Skin of body (tissue), 2 donors: ENCODE data around the gene MDFIC. TPM values are rescaled to one million over a fixed set of nuclear protein-coding genes. Genes with fewer than 3 reads are reported as not detected.

Experiments used
- DNase-seq: peaks from one replicate; lab custom pipeline; 2025; lab: John Stamatoyannopoulos, UW
- total RNA-seq: library from RNA; depleted of rRNA; stranded (reverse); fragments of >200 nt; gene quantifications from one replicate; pipeline ENCODE4 v1.2.3, GENCODE V29; 2014

MDFIC gene
- total RNA-seq, 1 donor from 2014 or later: 25.6 TPM

DNA sequence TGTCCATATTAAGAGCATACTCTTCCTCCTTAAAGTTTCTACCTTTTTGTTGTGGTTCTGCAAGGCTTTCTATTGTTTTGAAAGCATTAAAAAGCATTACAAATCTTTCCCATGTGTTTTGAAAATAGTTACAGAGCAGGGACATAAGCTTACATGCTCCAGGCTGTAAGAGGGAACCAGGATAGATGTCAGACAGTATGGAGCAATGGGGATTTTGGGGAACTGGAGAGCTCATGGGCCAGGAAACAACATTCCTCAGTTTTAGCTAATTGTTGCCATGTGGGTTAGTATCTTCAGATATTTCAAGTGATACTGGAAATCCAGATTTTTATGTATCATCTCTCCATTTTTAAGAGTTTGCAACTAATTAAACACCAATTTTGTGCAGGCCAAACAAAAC is 3.5 kb downstream of the MDFIC start:
- peak; percentile 28 for DNase-seq

DNA sequence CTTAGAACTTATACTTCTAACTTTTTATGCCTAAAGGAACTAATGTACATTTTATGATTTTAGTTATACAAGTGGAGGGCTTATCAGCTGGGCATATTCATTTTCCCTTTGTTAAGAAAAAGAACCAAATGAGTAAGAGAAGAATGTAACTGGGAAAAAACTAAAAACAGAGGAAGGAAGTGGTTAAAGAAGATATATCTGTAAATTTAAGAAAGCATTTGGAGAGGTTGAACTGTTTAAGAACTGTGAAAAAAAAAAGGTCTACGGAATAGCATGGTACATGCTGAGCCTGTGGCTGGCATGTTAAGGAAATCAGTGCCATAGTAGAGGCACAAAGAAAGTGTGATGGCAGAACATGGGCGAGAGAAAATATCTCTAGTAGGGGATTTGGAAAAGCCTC is 6.2 kb downstream of the MDFIC start:
- DNase-seq: no peak

DNA sequence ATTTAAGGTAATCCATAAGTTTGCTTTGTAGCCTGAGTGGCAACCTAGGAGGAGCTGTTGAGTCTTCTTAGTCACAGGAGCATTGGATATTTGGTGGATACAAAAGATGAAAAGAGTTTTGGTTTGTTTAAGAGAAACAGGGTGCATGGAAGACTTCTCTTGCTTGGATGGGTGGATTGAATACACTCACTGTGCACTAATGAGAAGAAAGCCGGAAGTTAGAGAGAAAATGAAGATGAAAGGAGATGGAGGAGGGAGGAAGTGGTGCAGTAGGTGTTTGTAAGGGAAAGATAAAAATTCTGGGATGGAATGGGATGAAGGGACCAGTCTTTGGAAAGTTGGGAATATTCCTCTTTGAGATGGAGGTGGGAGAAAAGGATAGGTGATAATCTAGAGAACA is 7.7 kb downstream of the MDFIC start:
- DNase-seq: no peak

DNA sequence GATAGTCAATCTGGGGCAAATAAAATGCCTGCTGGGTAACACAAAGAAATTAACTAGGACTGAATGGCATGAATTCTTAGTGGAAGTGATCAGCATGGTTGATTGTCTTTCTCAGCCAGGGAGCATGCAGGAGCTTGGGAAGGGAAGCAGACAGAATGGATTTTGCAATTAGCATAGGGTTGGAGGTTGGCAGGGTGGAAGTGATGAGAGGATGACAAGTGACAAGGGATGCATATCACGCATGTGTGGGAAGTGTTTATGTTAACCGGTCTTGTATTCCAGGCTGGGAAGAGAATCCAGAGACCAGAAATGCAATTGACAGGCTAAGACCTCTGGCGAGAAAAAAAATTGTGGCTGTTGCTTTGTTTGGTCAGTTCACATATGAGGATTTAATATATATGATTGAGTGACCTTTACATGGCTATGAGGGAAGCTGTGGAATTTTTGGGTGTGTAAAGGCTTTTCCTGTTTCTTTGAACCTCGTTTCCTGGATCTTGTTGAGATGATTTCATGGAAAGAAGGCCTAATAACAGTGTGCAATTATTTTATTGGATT is 8.3 kb downstream of the MDFIC start:
- DNase-seq: peak; percentile 57

DNA sequence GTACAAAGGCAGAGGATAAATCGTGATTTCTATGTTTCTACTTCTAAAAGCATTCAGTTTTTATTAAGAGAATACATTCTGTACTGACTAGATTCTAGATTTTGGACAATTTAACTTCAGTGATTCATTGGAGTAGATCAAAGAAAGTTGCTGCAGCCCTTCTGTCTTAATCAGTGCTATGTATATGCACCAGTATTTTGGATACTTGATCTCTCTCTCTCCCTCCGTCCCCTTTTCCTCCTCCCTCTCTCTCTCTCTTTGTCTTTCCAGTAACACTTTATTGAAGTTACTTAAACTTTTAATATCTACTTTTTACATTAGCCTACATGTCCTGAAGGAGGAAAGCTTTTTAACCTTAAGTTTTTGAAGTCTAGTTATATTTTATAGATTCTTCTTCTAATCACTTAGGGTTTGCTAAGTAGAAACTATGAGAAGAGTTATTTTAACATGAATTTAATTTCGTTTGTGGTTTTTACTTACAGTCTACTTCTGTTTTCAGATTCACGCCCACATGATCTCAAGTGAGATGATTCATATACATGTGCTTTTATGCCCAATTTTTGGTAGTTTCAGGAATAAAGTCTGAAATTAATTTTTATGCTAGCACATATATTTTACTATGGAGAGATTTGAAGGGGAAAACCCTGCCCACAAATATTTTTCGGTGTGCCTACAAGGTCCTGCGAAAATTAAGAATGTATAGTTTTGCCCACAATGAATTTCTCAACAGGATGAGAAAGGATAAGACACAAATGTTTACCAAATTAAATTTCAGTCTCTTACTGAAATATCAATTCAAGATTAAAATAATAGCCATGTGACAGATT is 9.1 kb downstream of the MDFIC start:
- peak; percentile 7 for DNase-seq

DNA sequence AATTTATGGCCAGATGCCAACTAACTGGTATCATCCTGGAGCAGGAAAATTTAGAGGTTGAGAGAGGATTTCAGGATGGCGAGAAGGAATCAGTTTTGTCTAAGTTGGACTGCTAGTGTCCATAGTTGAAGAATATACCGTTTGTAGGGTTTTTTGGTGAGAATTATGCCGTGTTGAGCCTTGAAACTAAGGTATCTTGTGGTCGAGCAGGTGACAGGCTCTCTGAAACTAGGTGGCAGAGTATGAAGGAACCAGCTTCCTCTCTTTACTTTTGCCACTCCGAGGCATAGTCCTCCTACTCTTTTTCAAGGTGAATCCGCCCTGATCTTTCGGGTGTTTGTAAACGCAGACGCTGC is 9.7 kb downstream of the MDFIC start:
- DNase-seq: no peak

DNA sequence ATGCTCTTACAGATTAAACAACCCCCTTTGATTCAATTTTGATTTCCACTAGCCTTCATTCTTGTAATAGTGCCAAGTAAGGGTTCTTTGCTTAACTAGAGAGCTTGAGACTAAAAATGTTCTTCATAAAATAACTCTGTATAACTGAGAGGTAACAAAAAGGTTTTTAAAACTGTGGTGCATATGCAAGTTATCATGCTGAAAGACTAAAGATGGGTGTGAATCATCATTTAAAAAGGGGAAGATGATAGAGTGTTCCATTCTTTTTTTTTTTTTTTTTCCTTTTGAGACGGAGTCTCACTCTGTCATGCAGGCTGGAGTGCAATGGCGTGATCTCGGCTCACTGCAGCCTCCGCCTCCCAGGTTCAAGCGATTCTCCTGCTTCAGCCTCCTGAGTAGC is 11.1 kb downstream of the MDFIC start:
- DNase-seq: no peak

DNA sequence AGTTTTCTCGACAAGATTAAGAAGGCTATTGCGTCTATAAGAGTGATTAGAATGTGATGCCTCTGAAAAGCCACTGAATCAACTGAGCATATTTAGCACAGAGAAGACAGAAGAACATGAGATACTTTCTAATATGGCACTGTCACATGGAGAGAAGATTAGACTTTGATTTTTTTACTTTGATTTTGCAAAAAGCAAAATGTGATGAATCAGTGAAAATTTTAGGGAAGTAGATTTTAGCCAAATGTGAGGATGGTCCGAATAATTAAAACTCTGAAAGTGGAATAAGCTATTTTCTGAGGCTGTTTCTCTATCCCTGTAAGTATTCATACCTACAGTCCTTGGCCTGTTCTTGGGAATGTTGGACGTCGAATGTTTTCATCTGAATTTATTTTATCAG is 11.8 kb downstream of the MDFIC start:
- DNase-seq: no peak

DNA sequence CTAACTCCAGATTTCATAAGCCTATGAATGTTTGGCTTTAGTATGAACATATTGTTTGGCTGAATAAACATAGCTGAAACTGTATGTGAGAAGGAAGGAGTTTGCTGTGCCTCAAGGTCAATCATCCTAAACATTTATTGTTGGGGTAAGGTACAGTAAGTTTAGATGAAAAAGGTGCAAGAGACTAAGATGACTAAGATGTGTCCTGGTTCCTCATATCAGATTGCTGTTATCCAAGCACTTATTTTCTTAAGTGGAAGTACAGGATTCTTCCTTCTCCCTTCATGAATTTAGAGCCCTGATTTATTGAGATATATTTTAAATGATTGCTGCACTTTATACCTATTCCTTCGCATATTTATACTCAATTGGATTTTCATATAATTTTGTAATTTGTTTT is 12.2 kb downstream of the MDFIC start:
- DNase-seq: no peak

DNA sequence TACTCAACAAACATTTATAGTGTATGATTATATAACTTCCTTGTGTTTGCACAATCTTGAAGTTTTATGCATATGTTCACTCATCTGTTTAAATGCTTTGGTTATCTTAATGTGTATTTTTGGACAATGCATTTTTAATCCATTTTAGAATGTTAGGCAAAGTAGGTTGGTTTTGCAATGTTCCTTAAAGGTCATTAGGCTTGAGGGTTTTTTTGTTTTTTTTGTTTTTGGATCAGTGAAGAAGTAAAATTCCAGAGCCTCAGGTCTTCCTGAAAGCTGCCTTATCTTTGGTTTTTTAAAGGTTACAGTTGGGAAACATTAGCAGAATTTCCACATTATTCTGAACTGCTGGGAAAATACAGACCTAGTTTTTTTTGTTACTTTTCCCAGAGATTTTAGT is 12.8 kb downstream of the MDFIC start:
- no peak for DNase-seq

DNA sequence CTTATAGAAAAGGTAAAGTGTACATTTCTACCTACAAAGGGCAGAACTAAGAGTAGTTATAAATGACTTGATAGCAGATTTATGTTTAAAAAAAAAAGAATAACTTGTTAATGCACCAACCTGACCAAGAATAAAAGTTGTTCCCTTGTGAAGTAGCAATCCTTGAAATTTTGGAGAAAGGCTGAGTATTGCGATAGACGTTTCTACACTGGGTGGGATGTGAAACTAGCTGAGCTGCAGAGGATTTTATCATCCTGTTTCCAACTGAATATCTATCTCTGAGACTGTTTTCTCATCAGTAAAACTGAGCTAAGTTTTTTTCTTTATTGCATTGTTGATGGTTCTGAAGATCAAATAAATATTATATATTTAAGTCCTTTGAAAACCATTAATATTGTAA is 14.6 kb downstream of the MDFIC start:
- no peak for DNase-seq

DNA sequence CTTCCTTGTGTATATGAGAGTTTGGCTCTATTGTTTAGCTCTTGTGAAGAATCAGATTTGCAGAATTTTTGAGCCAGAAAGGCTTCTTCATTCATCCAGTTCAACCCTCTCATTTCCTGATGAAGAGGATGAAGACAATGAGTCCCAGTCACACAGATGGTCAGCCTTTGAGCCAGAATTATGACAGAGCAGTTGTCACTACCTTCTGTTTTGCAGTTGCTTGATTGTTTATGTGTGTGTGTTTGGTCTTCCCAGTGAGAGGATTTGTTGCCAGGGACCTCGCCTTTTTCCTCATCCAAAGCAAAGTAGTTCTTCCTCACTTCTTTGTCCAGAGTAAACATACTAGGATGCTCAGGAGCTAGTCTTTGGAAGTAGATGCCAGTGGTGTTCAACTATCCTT is 15.6 kb downstream of the MDFIC start:
- peak; percentile 29 for DNase-seq

DNA sequence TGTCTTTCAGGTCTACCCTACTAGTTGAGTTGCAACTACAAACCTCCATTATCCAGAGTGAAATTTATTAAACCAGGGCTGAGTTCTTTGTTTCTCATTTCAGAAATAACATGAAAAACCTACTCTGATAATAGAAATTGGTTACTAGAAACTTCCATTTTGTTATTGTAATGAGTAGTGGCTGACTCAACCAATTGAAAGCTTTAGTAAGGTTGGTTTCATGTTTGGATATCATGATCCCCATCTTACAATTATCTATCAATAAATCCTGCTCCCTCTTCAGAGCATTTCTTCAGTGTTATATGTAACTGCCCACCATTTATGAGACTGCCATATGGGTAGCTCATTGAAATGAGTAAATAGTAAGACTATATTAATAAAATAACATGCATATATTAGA is 16.9 kb downstream of the MDFIC start:
- DNase-seq: no peak

DNA sequence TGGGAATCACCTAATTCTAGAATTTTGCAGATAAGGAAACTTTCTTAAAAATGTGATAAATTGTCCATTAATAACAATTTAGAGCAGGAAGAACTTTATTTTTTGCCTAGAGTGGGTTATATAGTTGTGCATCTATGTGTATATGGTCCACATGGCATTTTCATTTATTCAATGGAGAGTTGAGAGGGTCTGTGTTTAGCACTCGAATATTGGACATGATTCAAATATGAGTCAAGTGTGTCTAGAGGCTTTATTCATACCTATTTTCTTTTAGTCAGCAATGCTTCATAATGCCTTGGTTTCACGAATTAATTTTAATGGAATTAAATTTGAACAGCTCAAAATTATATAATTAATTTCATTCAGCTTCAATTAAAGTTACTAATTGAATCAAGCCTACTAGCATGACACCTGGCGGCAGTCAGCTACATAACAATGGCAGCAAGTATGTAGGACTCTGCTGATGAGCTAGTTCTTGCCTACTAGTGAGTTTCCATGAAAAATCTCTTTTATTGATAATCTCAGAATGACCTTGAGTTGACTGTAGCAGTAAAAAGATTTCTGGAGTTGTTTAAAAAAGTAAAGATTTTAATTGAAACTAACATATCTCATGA is 17.7 kb downstream of the MDFIC start:
- DNase-seq: no peak

DNA sequence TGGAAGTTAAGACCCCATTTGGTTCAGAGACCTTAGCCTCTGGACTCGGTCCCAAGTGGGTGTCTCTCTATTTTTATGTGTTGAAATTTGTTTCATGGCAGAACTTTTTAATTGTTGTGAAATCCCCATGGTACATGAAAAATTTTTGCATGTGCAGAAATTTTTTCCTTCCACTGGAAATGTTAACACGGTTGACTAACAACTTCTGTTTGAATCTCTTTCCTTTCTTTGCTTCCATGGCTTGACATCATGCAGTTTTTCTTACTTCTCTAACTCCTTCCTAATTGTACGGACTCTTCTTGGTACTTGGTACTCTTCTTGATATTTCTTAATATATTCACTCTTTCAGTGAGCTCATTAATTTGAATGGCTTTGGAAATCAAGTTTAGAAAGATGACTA is 18.3 kb downstream of the MDFIC start:
- peak; percentile 24 for DNase-seq

DNA sequence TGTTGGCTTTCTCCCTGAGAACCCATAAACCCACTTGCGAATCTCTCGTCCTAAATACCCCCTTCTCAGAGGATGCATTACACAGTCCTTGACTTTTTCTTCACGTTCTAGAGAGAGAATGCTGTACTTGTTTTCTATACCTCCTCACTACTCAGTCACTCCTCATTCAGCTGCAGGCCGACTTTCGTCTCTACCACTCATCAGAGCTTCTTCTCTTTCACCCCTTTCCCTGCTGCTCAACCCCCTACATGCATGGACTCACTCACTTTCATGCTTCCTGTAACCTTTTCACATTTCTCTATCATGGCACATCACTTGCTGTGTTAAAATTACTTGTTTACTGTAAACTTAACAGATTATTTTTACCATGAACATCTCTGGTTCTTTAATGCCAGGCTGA is 19.8 kb downstream of the MDFIC start:
- no peak for DNase-seq

DNA sequence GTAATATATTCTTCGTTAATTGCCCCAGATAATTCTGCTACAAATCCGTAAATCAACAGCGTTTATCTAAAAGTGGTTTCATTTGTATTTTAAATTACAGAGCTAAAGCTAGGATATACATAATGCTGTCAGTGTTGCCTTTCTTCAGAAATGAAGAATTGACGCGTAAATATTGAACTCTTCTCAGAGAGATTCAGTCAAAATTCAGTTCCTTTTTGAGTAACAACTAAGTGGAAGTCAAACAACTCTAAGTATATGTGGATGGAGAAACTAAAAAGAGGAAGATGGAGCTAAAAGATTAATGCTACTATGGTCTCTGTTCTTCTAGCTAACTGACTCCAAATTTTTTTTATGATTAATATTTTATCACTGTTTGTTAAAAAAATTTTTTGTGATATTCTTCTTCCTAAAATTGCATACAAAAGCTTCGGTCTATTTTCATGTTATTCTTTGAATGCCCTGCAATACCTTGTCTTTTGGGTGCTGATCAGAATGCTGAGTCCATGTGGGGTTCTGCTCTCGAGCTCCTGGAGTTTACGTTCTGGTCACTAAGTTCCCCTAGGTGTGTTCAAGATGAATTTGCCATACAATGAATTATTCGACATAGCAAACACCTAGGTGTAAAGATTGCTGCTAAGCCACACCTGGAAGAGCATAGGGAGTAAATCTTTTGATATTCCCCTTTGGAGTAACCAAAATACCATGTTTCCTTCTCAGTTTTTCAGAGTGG is 20.7 kb downstream of the MDFIC start:
- DNase-seq: no peak

DNA sequence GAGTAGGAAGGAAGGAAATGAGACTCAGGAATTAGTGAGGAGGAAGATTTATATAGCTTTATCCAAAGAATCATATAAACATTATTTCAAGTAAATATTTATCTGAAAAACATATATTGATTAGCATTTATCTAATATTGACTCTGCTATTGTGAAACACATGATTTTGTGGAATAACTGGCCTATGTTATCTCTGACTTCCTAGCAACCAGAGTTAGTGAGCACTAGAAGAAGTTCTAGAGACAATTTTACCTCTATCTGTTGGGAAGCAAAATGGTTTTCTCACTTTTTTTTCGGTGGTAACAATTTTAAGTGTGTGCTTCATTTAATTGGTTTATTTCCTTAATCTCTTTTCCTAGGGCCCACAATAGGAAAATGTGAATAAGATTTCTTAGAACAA is 21.6 kb downstream of the MDFIC start:
- DNase-seq: no peak

DNA sequence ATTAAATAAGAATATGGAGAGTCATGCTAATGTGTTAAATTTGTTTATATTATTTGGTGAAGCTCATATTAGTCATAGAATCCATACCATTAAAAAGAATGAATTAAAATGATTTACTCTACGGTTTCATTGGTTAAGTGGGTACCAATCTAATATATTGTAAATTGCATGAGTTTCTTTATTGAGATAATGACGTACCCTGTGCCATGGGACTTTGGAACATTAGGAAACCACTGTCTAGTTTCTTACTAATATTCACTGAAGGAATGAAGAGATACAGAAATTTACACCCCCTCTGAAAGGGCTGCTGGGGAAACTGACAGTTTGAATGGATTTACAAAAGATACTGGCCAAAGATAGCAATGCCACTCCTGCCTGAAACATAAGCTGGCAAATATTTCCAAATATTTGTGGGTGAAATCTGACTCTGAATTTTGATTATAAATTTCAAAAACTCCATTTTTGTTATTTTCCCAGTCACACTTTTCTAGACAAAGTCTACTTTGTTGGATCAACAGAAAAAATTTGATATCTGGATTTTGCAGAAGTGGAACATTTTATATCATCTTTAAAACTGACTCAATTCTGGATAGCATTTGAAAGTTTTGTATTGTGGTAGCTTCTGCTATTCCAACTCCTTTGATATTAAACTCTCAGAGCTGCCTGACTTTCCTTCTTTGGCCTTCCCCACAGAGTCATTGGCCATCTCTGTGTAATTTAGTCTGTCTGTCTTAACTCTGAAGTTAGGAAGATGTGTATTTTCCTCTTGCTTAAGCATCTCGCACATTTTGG is 22.3 kb downstream of the MDFIC start:
- no peak for DNase-seq

DNA sequence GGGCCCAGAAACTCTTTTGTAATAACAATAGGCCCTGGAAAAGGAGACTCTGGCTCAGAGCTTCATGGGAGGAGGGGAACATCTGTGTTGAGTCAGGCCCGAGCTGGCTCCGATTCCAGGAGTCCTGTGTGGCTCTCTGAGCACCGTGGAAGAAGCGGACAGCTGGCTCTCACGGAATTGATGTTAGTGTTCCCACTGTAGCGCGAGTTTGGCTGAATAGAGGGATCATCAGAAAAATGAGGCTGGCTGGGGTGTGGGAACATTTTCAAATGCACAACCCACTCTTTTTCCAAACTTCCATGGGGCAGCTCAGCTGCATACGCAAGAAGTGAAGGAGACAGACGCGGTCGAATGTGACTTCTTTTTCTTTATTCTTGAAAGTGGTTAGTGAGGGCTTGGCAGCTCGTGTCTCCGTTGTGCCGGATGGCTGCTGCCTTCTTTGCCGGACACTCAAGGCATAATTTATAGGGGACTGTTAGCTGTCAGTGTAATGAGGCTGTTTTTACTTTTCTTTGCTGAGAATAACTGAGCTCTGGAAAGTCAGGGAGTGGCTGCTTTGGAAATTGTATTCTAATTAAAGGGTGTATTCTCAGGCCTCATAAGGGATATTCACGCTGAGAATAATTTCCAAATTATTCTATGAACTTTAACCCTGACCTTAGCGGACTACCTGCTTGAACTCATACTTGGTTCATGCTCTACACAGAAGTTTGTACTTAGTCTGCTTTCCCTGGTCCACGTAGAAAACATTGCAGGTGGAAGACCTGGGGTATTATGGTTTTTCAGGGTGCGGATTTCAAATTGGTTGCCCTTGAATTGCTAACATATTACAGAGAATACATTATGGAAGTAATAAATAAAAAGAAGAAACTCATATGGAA is 23.1 kb downstream of the MDFIC start:
- peak; percentile 91 for DNase-seq

DNA sequence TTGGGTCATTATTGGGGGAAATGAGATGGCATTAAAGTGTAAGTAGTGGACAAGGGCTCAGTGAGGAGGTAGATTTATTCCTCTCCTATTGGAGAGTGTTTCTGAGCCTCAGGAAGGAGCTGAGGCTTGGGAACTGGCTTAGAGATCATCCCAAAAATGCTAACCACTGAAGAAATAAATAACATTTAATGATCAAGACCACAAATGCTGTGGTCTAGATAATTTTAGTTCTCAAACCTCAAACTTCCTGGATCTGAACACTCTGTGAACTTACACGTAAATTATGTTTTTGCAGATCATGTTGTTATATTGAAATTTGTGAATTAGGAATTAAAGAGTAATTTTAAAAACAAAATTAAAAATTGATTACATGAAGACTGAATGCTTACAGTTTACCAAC is 27.3 kb downstream of the MDFIC start:
- DNase-seq: no peak
